HG03095 (cell line): ENCODE results near the gene DSC3.
"Not testable (repeated sequence)": the region's sequence is repeated elsewhere in the genome, so short reads cannot be mapped to it uniquely, and the experiment has no call there.

ENCODE experiments used
- ATAC-seq: cut with Tn5 transposase; IDR thresholded peaks from one replicate; pipeline ENCODE4 v1.9.1; 2021; ENCODE audit warnings: moderate library complexity; ENCODE audit not compliant: unreplicated experiment

The DSC3 gene

DNA sequence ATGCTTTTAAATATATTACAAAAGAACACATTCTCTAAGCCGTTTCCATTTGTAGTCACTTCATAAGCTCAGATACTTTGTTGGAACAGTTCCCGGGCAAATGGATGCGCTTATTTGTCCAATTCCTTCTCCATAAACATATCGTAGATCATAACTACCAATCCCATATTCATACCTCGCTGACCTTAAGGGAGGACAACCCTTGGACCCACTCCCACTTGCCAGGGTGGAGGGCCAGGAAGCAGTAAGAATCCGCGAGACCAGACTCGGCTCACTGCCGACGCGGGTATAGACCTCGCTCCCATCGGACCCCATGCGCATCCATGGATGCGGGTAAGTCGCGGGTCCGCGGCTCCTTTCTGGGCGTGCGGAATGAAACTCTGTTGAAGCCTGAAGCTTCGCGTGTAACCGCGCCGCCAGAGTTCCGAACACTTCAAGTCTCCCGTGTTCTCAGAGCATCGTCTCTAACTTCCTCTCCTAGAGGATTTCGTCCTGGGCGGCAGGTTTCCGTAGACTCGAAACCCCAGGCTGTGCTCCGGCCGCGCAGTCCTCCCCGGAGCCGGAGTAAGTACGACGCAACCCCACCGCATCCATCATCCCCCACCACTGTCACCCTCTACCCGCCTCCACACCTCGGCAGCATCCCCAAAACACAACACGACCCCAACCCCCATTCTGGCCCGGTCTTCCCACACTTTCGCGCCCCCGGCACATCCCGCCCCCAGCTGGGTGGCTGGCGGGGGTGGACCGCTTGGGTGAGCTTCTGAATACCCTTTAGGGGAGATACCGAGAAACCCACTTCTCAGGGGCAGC, 1.1 kb downstream of the DSC3 start:
- no peak for ATAC-seq

DNA sequence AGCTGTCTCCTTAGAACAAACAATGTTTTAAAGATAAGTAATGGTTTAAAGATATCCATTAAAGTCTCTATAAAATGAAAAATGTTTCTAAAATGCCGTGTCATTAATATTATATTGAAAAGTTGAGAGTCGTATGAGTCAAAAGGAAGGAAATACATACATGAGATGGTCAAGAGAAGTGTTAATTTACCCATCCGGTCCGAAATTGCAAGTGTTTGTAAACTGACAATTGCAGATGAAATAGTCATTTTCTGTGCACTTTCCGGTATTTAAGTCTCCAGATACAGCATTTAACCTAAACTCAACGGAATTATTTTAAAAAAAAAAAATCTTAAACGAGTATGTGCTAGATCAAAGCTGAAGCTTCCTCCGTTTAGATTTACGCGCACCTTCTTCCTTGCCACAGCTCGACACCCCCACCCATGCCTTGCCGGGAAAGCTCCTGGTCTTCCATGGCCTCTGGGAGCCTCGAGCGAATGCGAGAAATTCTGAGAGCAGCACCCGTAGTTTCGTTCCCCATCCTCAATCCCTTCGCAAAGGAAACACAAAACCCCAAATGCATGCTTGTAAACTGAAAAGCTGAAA, 1.8 kb downstream of the DSC3 start:
- no peak for ATAC-seq

DNA sequence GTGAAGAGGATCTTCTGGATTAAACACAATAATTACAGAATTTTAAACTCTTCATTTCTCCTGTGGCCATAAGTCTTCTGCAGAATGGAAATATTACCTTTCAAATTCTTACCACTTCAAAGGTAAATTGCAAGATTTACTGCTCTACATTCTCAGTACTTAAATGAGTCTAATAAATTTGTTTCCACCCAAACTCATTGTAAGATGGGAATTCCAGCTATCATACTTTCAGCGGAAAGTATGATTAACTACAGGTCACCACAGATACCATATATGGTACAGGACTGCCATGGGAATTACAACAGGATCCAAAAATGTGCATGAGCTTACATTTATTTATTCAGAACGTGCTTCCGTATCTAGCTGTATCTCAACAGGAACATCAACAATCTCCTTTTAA, 3.1 kb downstream of the DSC3 start:
- no peak for ATAC-seq

DNA sequence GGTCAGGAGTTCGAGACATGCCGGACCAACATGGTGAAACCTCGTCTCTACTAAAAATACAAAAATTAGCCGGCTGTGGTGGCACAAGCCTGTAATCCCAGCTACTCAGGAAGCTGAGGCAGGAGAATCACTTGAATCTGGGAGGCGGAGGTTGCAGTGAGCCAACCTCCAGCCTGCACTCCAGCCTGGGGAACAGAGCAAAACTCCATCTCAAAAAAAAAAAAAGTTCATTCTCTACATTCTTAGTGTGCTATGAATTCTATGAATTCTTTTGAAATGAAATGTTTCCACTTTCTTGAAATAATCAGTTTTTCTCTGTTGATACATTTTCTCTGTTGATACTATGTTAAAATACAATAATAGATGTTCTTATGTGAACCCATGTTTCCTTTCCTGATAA, 4.9 kb downstream of the DSC3 start:
- not testable (repeated sequence) for ATAC-seq

DNA sequence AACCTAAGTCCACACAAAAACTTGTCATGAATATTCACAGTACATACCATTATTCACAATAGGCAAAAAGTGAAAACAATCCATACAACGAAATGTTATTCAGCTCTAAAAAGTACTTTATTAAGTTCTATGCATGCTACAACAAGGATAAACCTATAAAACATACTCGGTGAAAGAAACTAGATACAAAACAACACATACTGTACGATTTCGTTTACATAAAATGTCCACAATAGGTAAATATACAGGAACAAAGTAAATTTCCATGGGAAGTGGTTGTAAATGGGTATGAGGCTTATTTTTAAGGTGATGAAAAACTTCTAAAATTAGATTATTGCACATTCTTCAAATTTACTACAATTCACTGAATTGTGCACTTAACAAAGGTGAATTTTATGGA, 8.0 kb downstream of the DSC3 start:
- no peak for ATAC-seq

DNA sequence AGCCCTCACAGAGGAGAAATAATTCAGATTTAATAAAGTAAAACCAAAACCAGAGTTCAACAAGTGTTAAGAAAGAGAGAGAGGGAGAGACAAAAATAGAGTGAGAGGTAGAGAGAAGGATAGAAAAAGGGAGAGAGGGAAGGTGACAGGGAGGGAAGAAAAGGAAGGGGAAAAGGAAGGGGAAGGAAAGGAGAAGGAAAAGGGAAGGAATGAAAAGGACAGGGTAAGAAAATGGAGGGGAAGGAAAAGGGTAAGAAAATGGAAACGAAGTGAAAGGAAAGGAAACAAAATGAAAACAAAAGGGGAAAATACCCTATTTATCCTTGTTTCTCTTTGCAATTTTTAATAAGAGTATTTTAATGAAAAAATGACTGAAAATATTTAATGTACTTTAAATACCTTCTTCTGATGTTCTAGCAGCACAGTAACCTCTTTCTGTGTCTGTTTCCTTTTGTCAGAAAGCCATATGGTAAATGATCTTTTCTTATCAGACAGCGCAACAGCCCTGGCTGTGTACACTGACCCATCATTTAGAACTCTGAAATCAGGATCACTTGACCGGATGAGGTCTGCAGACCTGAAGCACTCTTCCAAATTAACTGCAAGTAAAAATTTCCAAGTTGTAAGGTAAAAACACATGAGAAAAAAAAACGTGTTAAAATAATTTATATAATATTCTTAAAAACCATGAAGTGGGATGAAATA, 11.8 kb downstream of the DSC3 start:
- no peak for ATAC-seq

DNA sequence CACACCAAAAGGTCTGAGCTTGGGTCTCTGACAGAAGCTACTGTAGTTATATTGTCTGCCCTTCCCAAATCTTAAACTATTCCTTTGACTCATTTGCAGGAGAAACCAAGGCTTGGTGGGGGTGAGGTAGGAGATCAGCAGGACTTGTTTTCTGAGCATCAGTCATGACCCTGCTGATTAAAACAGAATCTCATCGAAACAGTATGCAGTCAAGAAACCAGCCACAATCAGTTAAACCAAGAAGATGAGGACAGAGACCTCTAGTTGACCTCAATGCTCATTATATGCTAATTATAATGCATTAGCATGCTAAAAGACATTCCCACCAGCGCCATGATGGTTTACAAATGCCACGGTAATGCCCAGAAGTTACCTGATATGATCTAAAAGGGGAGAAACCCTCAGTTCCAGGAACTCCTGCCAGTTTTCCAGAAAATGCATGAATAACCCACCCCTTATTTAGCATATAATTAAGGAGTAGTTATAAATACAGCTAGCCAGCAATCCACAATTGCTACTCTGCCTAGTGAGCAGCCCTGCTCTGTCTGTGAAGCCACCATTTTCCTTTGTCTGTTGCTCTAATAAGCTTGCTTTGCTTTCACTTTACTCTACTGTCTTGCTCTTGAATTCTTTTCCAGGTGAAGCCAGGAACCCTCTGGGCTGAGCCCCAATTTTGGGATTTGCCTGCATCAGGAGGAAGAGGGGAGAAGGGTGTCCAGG, 26.7 kb downstream of the DSC3 start:
- no peak for ATAC-seq

DNA sequence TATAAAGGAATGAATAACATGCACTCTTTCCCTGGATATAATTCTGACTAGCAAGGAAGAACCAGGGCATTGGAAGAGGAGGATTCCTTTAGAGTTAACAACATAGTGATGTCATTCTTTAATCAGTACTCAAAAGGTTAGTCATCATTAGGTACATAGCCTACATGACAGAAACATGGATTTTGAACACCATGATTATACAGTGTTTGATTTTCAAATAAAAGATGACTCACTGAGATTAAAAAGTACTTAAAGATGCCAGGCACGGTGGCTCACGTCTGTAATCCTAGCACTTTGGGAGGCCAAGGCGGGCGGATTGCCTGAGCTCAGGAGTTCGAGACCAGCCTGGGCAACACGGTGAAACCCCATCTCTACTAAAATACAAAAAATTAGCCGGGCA, 31.1 kb downstream of the DSC3 start:
- ATAC-seq: not testable (repeated sequence)

DNA sequence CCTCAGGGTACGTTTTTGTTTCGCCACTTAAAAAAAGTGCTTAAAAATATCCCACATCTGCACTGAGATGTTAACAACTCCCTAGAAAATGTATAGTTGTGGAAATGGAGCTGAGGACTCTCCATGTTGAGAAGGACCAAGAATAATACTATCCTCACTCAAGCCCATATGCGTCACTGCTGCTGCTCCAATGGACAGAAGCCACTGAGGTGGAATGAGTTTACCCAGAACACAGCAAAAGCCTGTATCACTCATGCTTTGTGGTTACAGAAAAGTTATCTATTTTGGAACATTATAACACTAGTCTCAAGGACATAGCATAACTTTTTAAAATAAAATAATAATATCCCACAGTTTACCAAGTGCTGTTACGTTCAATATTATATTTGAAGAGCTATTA, 31.9 kb downstream of the DSC3 start:
- ATAC-seq: no peak

DNA sequence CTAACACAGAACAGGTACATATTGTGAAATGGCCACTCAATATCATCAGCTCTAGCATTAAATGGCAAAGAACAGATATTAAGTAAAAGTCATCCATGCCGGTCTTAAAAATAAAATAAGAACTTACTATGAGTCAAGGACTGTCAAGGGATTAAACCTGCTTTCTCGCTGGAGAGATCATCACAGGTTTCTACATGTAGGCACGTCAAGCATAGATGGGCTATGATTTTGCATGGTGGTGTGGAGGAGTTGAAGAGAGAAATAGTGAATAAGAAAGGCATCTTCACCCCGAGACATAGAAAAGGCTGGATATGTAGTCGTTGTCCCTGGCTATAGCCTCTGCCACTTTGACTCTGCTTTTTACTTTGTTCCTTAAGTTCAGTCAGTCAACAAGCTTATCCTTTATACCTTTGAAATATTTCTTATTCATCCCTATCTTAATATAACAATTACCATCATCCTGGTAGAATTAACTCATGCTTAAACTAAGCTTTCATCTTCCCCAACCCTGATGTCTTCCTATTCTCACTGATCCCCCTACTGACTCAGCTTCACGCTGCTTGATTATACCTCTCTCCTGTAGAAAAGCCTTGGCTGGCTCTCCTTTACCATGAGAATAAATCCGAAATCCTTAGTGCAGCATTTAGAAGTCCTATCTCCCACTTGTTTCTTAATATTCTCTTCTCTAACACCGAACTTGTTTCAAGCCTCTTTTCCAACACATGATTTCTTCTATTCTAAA, 42.5 kb downstream of the DSC3 start:
- no peak for ATAC-seq

DNA sequence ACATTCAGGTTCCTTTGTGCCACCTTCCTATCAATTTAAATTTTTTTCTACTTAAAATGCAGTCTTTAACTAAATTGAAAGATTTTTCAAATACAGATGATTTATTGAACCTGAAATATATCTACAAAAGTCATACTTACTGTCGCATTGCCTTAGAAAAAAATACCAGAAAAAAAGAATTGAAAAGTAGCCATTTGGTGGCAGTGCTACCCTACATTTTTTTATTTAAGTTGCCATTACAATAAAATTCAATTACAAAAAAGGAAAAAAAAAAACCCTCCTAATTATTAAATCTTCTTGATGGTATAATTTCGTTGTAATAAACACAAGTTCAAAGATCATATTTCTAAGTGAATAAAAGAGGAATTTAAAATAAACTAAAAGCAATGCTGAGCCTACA, 43.4 kb downstream of the DSC3 start:
- ATAC-seq: no peak

DNA sequence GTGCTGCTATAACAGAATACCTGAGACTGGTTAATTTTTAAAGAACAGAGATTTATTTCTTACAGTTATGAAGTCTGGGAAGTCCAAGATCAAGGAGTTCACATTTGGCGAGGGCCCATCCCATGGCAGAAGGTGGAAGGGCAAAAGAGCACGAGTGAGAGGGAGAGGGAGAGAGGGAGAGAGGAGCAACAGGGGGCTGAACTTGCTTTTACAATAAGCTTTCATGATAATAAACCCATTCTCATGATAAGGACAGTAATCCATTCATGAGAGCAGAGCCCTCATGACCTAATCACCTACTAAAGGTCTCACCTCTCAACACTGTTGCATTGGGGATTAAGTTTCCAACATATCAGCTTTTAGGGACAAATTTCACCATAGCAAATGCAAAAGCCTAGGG, 45.3 kb downstream of the DSC3 start:
- no peak for ATAC-seq

DNA sequence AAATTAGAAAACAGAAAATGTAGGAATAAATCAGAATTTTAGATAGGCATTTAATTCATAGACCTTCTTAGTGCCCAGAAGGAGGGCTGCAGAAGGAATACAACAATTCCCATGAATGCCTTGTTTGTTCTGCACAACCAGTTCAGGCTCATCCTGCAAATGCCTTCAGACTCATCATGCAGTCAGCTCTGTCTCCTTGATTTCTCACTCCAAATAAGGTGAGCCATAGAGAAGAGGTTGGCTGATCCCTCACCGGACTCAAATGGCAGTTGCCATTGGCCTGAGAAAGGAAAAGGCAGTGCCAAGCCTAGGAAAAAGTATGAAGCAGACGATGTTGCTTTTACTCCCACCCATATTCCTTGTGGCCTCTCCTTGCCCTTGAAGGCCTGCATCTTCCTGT, 50.3 kb downstream of the DSC3 start:
- no peak for ATAC-seq

DNA sequence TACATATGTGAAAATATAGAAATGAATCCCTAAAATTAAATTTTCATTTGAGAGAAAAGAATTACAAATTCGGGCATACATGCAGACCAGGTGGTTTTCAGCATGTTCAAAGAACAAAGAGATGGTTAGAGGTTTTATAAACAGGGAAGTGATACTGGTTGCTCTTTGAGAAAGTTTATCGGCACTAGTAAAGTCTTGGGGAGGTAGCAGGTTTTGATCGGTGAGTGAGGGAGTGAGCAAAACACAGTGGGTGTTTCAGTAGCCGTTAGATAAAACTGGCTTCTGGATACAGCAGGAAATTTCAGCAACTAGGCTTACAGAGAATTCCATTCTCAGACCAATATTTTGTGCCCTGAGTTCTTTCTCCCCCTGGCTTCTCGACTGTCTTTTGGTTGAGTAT, 51.1 kb downstream of the DSC3 start:
- no peak for ATAC-seq

DNA sequence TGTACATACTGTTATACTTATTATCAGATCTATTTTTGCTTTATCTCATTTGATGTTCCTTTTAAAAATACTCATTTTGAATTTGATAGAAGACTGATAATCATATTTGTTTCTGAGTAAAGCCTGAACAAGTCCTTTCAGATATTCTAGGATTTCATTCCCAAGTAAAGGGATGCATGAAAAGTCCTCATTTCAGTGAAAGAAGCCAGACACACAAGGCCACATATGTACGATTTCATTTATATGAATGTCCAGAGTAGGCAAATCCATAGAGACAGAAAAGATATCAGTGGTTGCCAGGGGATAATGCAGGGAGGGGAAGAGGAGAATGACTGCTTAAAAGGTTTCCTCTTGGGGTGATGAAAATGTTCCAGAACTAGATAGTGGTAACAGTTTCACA, 53.4 kb downstream of the DSC3 start:
- no peak for ATAC-seq

DNA sequence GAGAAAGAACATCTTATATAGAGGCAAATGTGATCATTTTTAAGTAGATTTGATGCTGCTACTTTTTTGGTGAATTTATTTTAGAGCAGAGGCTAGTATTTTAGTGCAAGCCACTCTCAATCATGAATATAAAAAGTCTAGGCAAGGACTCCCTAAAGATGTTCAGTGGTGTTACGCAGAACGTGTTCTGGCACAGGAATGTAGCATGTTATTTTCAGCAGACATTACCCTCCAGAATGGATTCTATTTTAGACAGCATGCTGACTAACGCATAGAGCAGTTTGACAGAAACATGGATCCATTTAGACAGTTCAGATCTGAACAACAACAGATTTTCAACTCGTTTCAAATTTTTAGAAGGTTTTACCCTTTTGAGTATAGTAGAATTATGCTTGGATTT, 54.1 kb downstream of the DSC3 start:
- no peak for ATAC-seq

DNA sequence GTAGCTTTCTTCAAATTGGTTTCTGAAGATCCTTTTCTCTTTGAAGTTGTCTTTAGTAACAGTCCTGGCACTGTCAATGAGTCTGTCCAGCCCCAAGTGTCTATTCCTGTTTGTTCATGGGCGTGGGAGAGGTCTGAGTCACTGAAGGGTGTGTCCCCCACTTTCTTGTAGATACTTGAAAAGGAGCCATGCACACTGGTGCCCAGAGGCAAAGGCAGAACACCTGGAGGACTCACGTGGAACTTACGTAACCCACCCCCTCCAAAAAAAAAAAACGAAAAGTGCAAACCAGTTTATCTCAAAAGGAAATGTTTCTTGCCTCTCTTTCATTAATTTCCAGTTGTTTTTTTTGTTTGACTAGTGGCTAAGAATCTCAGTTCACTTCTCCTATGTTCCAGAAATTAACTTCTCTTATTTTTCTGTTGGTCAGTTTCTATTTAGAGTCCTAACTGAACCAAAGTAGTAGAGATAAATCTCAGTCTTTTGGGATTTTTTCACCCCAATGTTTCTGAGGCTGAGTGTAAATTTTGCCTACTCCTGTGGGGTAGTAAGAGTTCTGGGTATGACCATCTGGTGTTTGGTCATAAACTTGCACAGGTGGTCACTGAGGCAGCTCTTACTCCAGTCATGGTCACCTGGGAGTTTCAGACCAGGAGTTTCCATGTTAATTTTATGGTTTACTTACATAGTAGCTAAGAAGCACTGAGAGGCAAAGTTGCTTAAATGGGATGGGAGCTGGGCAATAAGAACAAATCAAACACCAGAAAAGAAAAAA, 54.9 kb downstream of the DSC3 start:
- ATAC-seq: no peak

DNA sequence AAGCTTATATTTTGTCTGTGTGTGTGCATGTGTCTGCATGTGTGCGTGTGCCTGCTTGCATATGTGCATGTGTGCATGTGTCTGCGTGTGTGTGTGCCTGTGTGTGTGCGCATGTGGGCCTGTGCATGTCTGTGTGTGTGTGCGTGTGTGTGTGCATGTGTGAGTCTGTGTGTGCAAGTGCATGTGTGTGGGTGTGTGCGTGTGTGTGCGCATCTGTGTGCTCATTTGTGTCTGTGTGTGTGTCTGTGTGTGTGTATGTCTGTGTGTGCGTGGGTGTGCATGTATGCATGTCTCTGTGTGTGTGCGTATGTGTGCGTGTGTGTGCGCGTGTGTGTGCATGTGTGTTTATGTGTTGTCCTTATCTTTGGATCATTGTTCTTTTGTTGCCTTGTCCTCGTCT, 56.8 kb downstream of the DSC3 start:
- ATAC-seq: no peak

DNA sequence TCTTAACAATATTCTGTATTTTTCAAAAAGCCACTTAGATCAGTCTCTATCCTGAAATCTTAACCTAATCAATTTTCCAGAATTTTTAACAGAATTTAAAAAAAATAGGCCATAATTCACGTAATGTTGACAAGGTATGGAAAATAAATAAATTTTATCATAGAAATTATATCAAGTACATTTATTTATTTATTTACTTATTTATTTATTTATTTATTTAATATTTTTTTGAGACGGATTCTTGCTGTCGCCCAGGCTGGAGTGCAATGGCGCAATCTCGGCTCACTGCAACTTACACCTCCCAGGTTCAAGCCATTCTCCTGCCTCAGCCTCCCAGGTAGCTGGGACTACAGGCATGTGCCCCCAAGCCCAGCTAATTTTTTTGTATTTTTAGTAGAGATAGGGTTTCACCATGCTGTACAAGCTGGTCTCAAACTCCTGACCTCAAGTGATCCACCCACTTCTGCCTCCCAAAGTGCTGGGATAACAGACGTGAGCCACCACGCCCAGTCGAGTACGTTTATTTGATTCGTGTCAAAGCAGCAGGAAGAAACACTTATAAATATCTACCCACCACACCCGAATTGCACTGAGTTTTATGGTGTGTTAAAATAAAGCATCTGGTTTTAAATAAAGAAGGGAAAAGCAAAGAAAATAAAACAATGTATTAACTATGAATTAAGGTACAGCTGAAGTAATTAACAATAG, 60.1 kb downstream of the DSC3 start:
- ATAC-seq: no peak

DNA sequence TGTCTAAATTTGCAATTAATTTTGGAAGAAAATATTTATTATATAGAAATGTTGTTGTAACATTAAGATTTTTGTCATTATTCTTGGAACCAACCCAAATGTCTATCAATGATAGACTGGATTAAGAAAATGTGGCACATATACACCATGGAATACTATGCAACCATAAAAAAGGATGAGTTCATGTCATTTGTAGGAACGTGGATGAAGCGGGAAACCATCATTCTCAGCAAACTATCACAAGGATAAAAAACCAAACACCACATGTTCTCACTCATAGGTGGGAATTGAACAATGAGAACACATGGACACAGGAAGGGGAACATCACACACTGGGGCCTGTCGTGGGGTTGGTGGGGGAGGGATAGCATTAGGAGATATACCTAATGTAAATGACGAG, 64.5 kb downstream of the DSC3 start:
- not testable (repeated sequence) for ATAC-seq
